Measurements from ENCODE around the gene ZNF787. TPM values are rescaled to one million over a fixed set of nuclear protein-coding genes. Genes with fewer than 3 reads are reported as not detected.

The ZNF787 gene
- total and polyA plus RNA-seq, 2 of the 4 experiments (the other 2 are of a cell fraction) = 4.8 to 11.2 TPM

- 66% methylated on average over 4 of the region's 18 CpGs; no CpG with 5 or more reads in 1 of the 2 experiments for WGBS, 2 experiments (ENCODE audit: extremely low coverage in 2 of 2, insufficient read length in 1 of 2)
- BruUV-seq (replicated peaks) = no TSS peak
Observed at GRCh38 chr19:56084835-56085536, 36.1 kb downstream of the ZNF787 start.

More at GRCh38 chr19:56084835-56085536, 36.1 kb downstream of the ZNF787 start:
- Histone ChIP-seq H2AFZ (replicated peaks; ENCODE audit: low read length, poor library complexity) (peak overlapping the region; percentile 27), H3K56ac (ENCODE audit: extremely low read depth, insufficient read depth, low read length) (no peak overlapping the region), H3K4me2 (ENCODE audit: low read depth, low read length) (no peak overlapping the region), H4K8ac (ENCODE audit: low read depth in 2 of 2, low read length in 2 of 2) (no peak overlapping the region), H3K18ac (ENCODE audit: low read depth, low read length) (no peak overlapping the region), H4K20me1 (ENCODE audit: insufficient read depth, low read length) (peaks cover 31% of the 10 kb centered on the region), H3K9me3 (ENCODE audit: control insufficient read depth, insufficient read depth, low read length) (no peaks in the 10 kb centered on the region), H4K91ac (ENCODE audit: insufficient read depth, low read depth, low read length) (no peak overlapping the region), H3K14ac (replicated peaks; ENCODE audit: low read depth, low read length) (no peak overlapping the region), H3K23ac (ENCODE audit: low read depth, low read length) (no peak overlapping the region), H3K36me3 (ENCODE audit: control insufficient read depth, insufficient read depth, low read length) (peaks cover 13% of the 10 kb centered on the region), H3K9me1 (ENCODE audit: insufficient read depth, low read length) (0 out of 2 replicates have a peak, but pooled peaks cover 7% of the 10 kb centered on the region), H3K27me3 (ENCODE audit: control insufficient read depth, insufficient read depth, low read length) (no peaks in the 10 kb centered on the region), H2AK5ac (ENCODE audit: low read depth, low read length) (no peak overlapping the region), H3K4me1 (ENCODE audit: control insufficient read depth, insufficient read depth, low read length) (peaks cover 4% of the 10 kb centered on the region; the same call in 1 of the 2 replicates), H2BK5ac (ENCODE audit: low read depth, low read length, poor library complexity, severe bottlenecking) (no peak overlapping the region), H2BK20ac (ENCODE audit: low read depth, low read length) (no peak overlapping the region), H3K4ac (ENCODE audit: low read depth, low read length) (no peak overlapping the region), H3K27ac (ENCODE audit: insufficient read depth, low read length) (no peak overlapping the region), H4K5ac (ENCODE audit: low read depth, low read length) (no peak overlapping the region), H2BK120ac (ENCODE audit: low read depth, low read length) (no peak overlapping the region), H2BK15ac (ENCODE audit: low read depth, low read length) (no peak overlapping the region), H3K4me3 (ENCODE audit: insufficient read depth, low read depth, low read length) (no peak overlapping the region), H2AK9ac (replicated peaks; ENCODE audit: low read depth, low read length, poor library complexity) (peak overlapping the region; percentile 37), H3K79me1 (ENCODE audit: low read depth in 1 of 2, low read length in 2 of 2) (peaks cover 9 to 22% of the 10 kb centered on the region in 2 experiments), H3K9ac (ENCODE audit: low read depth, low read length) (no peak overlapping the region)
- POLR2A ChIA-PET (ENCODE audit: unreplicated experiment) = no interaction called here
- TF ChIP-seq RFX5 (IDR thresholded peaks at IDR 0.05; ENCODE audit: low read depth, low read length) (no peak), RCOR1 (IDR thresholded peaks at IDR 0.05; ENCODE audit: insufficient replicate concordance, low read length) (no peak), MAZ (IDR thresholded peaks at IDR 0.05; ENCODE audit: borderline replicate concordance, low read depth, low read length) (no peak), NFE2L2 (IDR thresholded peaks at IDR 0.05; ENCODE audit: low read depth, low read length) (no peak), BHLHE40 (IDR thresholded peaks at IDR 0.05; ENCODE audit: low read depth, low read length) (no peak), CEBPB (IDR thresholded peaks at IDR 0.05; ENCODE audit: low read depth, low read length) (no peak), POLR2A (IDR thresholded peaks at IDR 0.05; ENCODE audit: low read depth, low read length) (no peak), SMC3 (IDR thresholded peaks at IDR 0.05; ENCODE audit: low read depth, low read length) (no peak), RAD21 (IDR thresholded peaks at IDR 0.05; ENCODE audit: low read length) (no peak), CTCF (conservative IDR thresholded peaks at IDR 0.05; ENCODE audit: low read depth, low read length) (no peak)
- ATAC-seq (ENCODE audit: low read depth) (no peak), DNase-seq (no peak)
- CTCF ChIA-PET = no interaction called here
- in situ Hi-C loops (cut with MboI; ENCODE audit: low sequenced_read_pairs) = loop anchor here (5.0 kb wide), 1 partner anchor 82 kb away; no protein-coding TSS in a partner anchor
- intact Hi-C loops (cut with micrococcal nuclease) = no loop called here
- dilution Hi-C loops (cut with HindIII; ENCODE audit: low sequenced_read_pairs, unreplicated experiment) = no loop called here

All from IMR-90 (cell line).